Activated naive CD4-positive, alpha-beta T cell treated with anti-CD3 and anti-CD28 coated beads, Interleukin-2, amount 50 U/mL, for 72 hours (primary cell): ENCODE data around the gene TWIST2. TPM values are rescaled to one million over a fixed set of nuclear protein-coding genes. Genes with fewer than 3 reads are reported as not detected.

Experiments used
- ATAC-seq, 2 donors: fragments of 150-1000 bp; cut with Tn5 transposase; 2 replicates each; pipeline ENCODE4 v1.10.0; 2021; ENCODE audit warnings: mild to moderate bottlenecking in 2 of 2, moderate library complexity in 2 of 2
- DNase-seq, 2 donors: peaks; one replicate each; pipeline ENCODE4 v3.0.0; 2021 to 2022; ENCODE audit warnings: low spot score in 2 of 2
- H3K27ac Mint-ChIP-seq, 2 donors: one replicate each; pipeline ENCODE4 v1.8.0; 2022; ENCODE audit warnings: mild to moderate bottlenecking in 2 of 2, mixed read lengths in 2 of 2
- H3K36me3 Mint-ChIP-seq, 2 donors: one replicate each; pipeline ENCODE4 v1.8.0; 2022; ENCODE audit warnings: mixed read lengths in 2 of 2
- H3K9me3 Mint-ChIP-seq, 2 donors: one replicate each; pipeline ENCODE4 v1.8.0; 2022; ENCODE audit warnings: mixed read lengths in 2 of 2
- total RNA-seq, 2 donors: library from RNA; stranded (reverse); gene quantifications; one replicate each; pipeline ENCODE4 v1.2.3, GENCODE V29; 2022

TWIST2 gene
- total RNA-seq, 2 donors from 2014 or later: not detected

GRCh38 chr2:238890618-238891456 lies 43.0 kb downstream of the TWIST2 start:
- Mint-ChIP-seq H3K9me3 (no peaks in the 10 kb centered on the region), H3K36me3 (no peaks in the 10 kb centered on the region), H3K27ac (no peak overlapping the region)
- no peak for DNase-seq
- ATAC-seq: no peak

GRCh38 chr2:238891457-238892203 lies 43.7 kb downstream of the TWIST2 start:
- Mint-ChIP-seq H3K9me3 (no peaks in the 10 kb centered on the region), H3K36me3 (no peaks in the 10 kb centered on the region), H3K27ac (no peak overlapping the region)
- DNase-seq (no peak), ATAC-seq (no peak)

GRCh38 chr2:238892204-238892500 lies 44.3 kb downstream of the TWIST2 start:
- no peak for DNase-seq
- Mint-ChIP-seq H3K36me3 (no peaks in the 10 kb centered on the region), H3K27ac (no peak overlapping the region), H3K9me3 (no peaks in the 10 kb centered on the region)
- no peak for ATAC-seq

- Mint-ChIP-seq H3K9me3 (no peaks in the 10 kb centered on the region), H3K36me3 (no peaks in the 10 kb centered on the region), H3K27ac (no peak overlapping the region)
- no peak for ATAC-seq
- DNase-seq: no peak
Observed at GRCh38 chr2:238892796-238893195, 44.9 kb downstream of the TWIST2 start.

- DNase-seq (no peak), ATAC-seq (no peak)
- no peaks in the 10 kb centered on the region for H3K36me3 Mint-ChIP-seq
- H3K9me3 Mint-ChIP-seq: no peaks in the 10 kb centered on the region
- peak overlapping the region in 1 of 2 donors; percentile 4 for H3K27ac Mint-ChIP-seq
Observed at GRCh38 chr2:238893349-238894000, 45.6 kb downstream of the TWIST2 start.

DNA sequence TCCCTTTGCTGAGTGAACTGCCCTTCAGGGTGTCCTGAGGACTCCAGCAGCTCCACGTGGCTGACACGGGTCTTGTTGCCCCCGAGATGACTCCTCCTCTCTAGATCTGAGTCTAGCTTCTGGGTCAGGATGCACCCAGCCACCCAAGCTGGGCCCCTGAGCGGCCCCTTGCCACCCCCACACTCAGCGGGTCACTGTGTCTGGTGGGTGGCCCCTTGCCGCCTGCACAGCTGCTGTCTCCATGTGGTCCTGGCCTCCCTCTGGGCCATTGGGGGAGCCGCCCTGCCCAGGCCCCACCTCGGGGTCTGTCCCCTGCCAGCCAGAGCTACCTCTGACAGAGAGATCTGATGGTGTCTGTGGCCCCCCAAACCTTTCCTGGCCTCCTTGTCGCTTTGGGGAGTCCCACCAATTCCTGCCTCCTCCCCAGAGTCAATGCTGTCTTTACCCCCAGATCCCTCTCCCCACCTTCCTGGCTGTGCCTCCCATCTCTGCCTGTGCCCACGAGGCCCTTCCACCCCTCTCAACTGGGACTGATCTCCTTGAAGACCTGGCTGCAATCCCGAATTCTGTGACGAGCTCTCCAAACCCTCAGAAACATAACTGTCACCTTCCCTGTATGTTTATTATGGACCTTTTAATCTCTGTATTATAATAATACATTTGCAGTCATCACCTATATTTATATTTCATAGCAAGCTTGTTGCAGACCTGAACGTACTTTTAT lies 46.5 kb downstream of the TWIST2 start:
- H3K27ac Mint-ChIP-seq: peak overlapping the region in 1 of 2 donors; percentile 4
- H3K9me3 Mint-ChIP-seq: no peaks in the 10 kb centered on the region
- no peak for DNase-seq
- no peak for ATAC-seq
- no peaks in the 10 kb centered on the region for H3K36me3 Mint-ChIP-seq

DNA sequence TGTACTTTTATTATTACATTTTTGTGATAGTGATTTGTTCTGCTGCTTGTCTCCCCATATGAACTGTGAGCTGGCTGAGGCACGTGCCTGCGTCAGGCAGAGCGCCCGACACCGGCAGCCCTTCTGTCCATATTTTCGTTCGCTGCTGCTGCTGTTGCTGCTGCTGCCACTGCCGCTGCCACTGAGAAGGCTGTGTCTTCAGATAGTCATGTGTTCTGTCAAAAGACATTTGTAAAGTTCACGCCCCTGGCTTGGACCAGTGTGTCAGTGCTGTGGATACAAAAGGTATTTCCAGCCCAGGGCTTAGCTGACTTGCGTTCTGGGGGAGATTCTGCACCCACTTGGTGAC lies 47.0 kb downstream of the TWIST2 start:
- DNase-seq (no peak), ATAC-seq (no peak)
- Mint-ChIP-seq H3K36me3 (no peaks in the 10 kb centered on the region), H3K27ac (no peak overlapping the region), H3K9me3 (no peaks in the 10 kb centered on the region)

GRCh38 chr2:238895361-238895882 lies 47.5 kb downstream of the TWIST2 start:
- no peak for DNase-seq
- Mint-ChIP-seq H3K27ac (no peak overlapping the region), H3K36me3 (no peaks in the 10 kb centered on the region), H3K9me3 (no peaks in the 10 kb centered on the region)
- no peak for ATAC-seq

DNA sequence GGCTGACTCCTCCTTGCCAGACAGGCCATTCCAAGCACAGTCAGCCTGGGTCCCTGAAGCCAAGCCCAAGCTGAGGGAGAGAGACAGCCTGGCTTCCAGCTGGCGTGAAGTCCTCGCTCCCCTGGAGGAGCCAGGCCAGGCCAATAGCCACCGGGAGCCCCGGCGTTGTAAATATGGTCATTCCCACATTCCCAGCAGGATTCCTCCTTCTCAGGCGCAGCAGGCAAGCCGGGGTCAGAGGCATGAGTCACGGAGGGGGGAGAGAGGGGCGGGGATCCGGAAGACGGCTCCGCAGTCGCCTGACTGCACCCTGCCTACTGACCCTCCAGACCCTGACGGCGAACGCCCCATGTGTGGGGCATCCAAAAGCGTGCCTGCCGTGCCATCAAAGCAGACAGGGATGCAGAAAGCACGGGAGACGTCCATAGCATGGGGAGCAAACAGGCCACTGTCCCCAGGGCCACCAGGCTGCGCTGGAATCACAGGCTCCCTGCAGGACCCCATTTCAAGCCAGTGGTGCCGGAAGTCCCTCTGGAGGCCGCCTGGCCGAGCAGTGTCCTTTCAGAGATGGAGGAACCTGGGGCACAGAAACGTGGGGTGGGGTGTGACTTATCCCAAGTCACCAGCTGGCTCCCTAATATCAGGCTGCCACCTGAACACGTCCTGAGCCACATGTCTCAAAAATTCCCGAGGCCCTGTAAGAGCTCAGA lies 48.2 kb downstream of the TWIST2 start:
- Mint-ChIP-seq H3K9me3 (no peaks in the 10 kb centered on the region), H3K36me3 (no peaks in the 10 kb centered on the region), H3K27ac (no peak overlapping the region)
- ATAC-seq (no peak), DNase-seq (no peak)

GRCh38 chr2:238896641-238897040 lies 48.8 kb downstream of the TWIST2 start:
- no peak overlapping the region for H3K27ac Mint-ChIP-seq
- H3K36me3 Mint-ChIP-seq: no peaks in the 10 kb centered on the region
- no peak for DNase-seq
- no peaks in the 10 kb centered on the region for H3K9me3 Mint-ChIP-seq
- no peak for ATAC-seq

- Mint-ChIP-seq H3K9me3 (no peaks in the 10 kb centered on the region), H3K36me3 (no peaks in the 10 kb centered on the region), H3K27ac (no peak overlapping the region)
- ATAC-seq: no peak
- DNase-seq: no peak
Observed at GRCh38 chr2:238897122-238897880, 49.4 kb downstream of the TWIST2 start.

GRCh38 chr2:238897911-238898311 lies 50.0 kb downstream of the TWIST2 start:
- H3K9me3 Mint-ChIP-seq: no peaks in the 10 kb centered on the region
- no peak overlapping the region for H3K27ac Mint-ChIP-seq
- H3K36me3 Mint-ChIP-seq: no peaks in the 10 kb centered on the region
- ATAC-seq (no peak), DNase-seq (no peak)

DNA sequence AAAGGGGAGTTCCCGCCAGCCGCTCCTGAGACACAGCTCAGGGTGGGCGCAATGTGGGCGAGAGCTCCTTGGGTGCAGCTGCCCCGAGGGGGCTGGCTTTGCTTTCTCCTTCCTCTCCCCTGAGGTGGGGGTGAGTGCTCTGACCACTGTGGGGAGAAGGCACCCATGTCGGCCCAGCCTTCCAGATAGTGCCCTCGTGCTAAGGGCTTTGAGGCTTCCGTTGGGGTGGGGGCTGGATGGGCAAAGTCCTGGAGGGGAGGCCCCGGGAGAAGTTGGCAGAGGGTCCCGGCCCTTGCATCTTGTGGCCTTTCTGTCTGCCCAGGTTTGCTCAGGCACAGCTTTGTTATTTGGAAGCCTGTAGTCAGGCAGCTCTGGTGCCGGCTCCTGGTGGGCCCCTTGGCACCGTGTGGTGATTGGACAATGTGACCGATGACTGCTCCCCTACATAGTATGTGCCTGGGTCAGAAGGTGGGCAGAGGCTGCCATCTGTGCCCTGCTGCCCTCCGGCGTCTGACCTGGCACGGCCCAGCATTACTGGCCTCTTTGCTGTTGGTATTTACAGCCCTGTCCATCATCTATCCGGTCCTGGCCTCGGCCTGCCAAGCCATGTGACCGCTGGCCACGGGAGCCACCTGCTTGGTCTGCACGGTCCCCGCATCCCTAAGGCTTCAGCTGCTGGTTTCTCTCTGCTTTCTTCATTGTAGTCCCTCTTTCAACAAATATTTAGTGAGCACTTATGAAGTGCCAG lies 50.8 kb downstream of the TWIST2 start:
- no peak overlapping the region for H3K27ac Mint-ChIP-seq
- no peak for DNase-seq
- no peaks in the 10 kb centered on the region for H3K36me3 Mint-ChIP-seq
- H3K9me3 Mint-ChIP-seq: no peaks in the 10 kb centered on the region
- no peak for ATAC-seq

GRCh38 chr2:238899386-238899785 lies 51.5 kb downstream of the TWIST2 start:
- no peak overlapping the region for H3K27ac Mint-ChIP-seq
- no peak for ATAC-seq
- no peaks in the 10 kb centered on the region for H3K36me3 Mint-ChIP-seq

GRCh38 chr2:238900511-238900910 lies 52.6 kb downstream of the TWIST2 start:
- DNase-seq (no peak), ATAC-seq (no peak)
- Mint-ChIP-seq H3K27ac (no peak overlapping the region), H3K36me3 (no peaks in the 10 kb centered on the region), H3K9me3 (no peaks in the 10 kb centered on the region)

More at GRCh38 chr2:238899386-238899785, 51.5 kb downstream of the TWIST2 start:
- no peaks in the 10 kb centered on the region for H3K9me3 Mint-ChIP-seq
- DNase-seq: no peak
